Adrenal gland (tissue), 12 donors: ENCODE measurements around the gene JSRP1. TPM values are rescaled to one million over a fixed set of nuclear protein-coding genes. Genes with fewer than 3 reads are reported as not detected.
A peak's percentile ranks its signal among the peaks of the same experiment; 100 is the strongest.

Source experiments
- DNase-seq, 7 donors: peaks; one replicate each; pipeline ENCODE4 v3.0.0-alpha.2; 2019 to 2020
- H3K27ac ChIP-seq, 5 donors: fragments of 200-600 bp; sonication (generic) in 4 of 5; 1 replicate in 3 of 5; 2 replicates in 2 of 5; pipeline versions ENCODE4 v1.5.1 to v1.8.0; 2016 to 2020; ENCODE audit warnings: mild to moderate bottlenecking in 1 of 5
- H3K27me3 ChIP-seq: fragments of 200-600 bp; 2 replicates; pipeline ENCODE4 v1.8.0; 2021
- H3K36me3 ChIP-seq, 2 donors: fragments of 200-600 bp; replicated peaks in 1 of 2; 1 replicate in 1 of 2; 2 replicates in 1 of 2; pipeline versions ENCODE4 v1.5.1 to v1.8.0; 2018 to 2022
- H3K4me1 ChIP-seq, 2 donors: fragments of 200-600 bp; replicated peaks in 1 of 2; 1 replicate in 1 of 2; 2 replicates in 1 of 2; pipeline versions ENCODE4 v1.5.1 to v1.8.0; 2018 to 2021
- H3K4me3 ChIP-seq, 4 donors: fragments of 200-600 bp; sonication (generic) in 3 of 4; one replicate each; pipeline ENCODE4 v1.5.1; 2016 to 2018
- H3K9me3 ChIP-seq, 3 donors: fragments of 200-600 bp; sonication (generic) in 1 of 3; replicated peaks in 1 of 3; 1 replicate in 2 of 3; 2 replicates in 1 of 3; pipeline versions ENCODE4 v1.5.1 to v1.8.0; 2016 to 2021
- CTCF ChIP-seq, 6 experiments: fragments of 450-650 bp in 4 of 6; fragments of 200-600 bp in 2 of 6; sonication (generic) in 1 of 6; IDR thresholded peaks; 1 replicate in 5 of 6; 2 replicates in 1 of 6; pipeline versions ENCODE4 v1.5.1 to v1.8.0; 2016 to 2021; ENCODE audit warnings: antibody characterized with exemption in 6 of 6, mild to moderate bottlenecking in 2 of 6, moderate library complexity in 1 of 6
- POLR2A ChIP-seq, 2 donors: fragments of 450-650 bp; IDR thresholded peaks; one replicate each; pipeline ENCODE4 v1.6.1; 2017; ENCODE audit warnings: antibody characterized with exemption in 2 of 2, mild to moderate bottlenecking in 2 of 2, moderate library complexity in 1 of 2
- WGBS, 4 donors: extraction: QIAGEN DNeasy Blood & Tissue Kit in 2 of 4; methylation state at CpG; one replicate each; pipeline versions ENCODE4 v1.1.5 to v1.1.7; 2013 to 2017; 5-methylcytosine and 5-hydroxymethylcytosine counted together
- intact Hi-C, 2 donors: fragments of 100-400 bp; cut with DNase I; formaldehyde crosslinking; loops; one replicate each; pipeline versions ENCODE4 v1.14.1 to v1.15.0; 2022 to 2023
- polyA plus RNA-seq, 3 donors: library from polyadenylated mRNA; stranded (reverse); fragments of 200-250 nt in 2 of 3; fragments of 350-450 nt in 1 of 3; fragmentation: Illumina TruSeq in 1 of 3; extraction: RNeasy Lipid Tissue Mini Kit (QIAGEN cat#74804) in 1 of 3; gene quantifications; one replicate each; pipeline ENCODE4 v1.2.3, GENCODE V29; 2013 to 2014
- total RNA-seq, 9 donors: library from RNA; depleted of rRNA in 4 of 9; stranded (reverse); fragments of >200 nt in 4 of 9; fragments of 120-200 nt in 1 of 9; fragmentation: NEBNext Ultra II Directional in 1 of 9; extraction: Animal tissue kit (Norgen Biotek cat#: 25700) in 1 of 9; gene quantifications; one replicate each; pipeline versions ENCODE4 v1.1.0 to v1.2.4, GENCODE V29; 2013 to 2023
- donor health status: healthy with polysubstance abuse.
- donor health status: Bipolar disorder and iron deficiency.
- donor health status: DM: yes; HTN: yes; CAD: no.
- donor health status: DM: no; HTN: no; CAD: no.
- donor health status: DM: no; HTN: no; CAD: no.
- donor health status: DM: yes; HTN: yes; CAD: no.

JSRP1 gene
- total and polyA plus RNA-seq, 12 donors, result 0.54 to 1.2 (median 0.83) TPM; not detected in 6

- whole genome bisulfite sequencing, 4 donors, result 10 to 15% (median 12%) methylated on average over 14 to 77 of the region's 77 CpGs
- Histone ChIP-seq H3K4me1 (peaks cover 0 to 41% of the 10 kb centered on the region in 2 donors), H3K27me3 (peaks cover 46% of the 10 kb centered on the region), H3K9me3 (no peaks in the 10 kb centered on the region), H3K4me3 (no peak overlapping the region), H3K27ac (no peak overlapping the region), H3K36me3 (no peaks in the 10 kb centered on the region)
- DNase-seq, result peak in 1 of 7 donors; percentile 20
- TF ChIP-seq POLR2A (IDR thresholded peaks at IDR 0.05) (no peak), CTCF (IDR thresholded peaks at IDR 0.05) (no peak)
- intact Hi-C loops, result no loop called here
These were observed 2.8 kb downstream of the JSRP1 start for GRCh38 chr19:2253106-2254063.

GRCh38 chr19:2252797-2253105, 3.5 kb downstream of the JSRP1 start:
- peak in 1 of 7 donors; percentile 21 for DNase-seq
- WGBS, 4 donors, result 10 to 23% (median 11%) methylated on average over 6 to 18 of the region's 18 CpGs; no CpG with 5 or more reads in 1 of the 4 donors
- intact Hi-C loops, result no loop called here
- no peak for TF ChIP-seq POLR2A (IDR thresholded peaks at IDR 0.05)
- Histone ChIP-seq H3K36me3 (peaks cover 0 to under 1% of the 10 kb centered on the region in 2 donors), H3K27me3 (peaks cover 46% of the 10 kb centered on the region), H3K9me3 (no peaks in the 10 kb centered on the region), H3K27ac (no peak overlapping the region), H3K4me1 (peaks cover 0 to 41% of the 10 kb centered on the region in 2 donors), H3K4me3 (no peak overlapping the region)

- Histone ChIP-seq H3K27ac (no peak overlapping the region), H3K27me3 (peaks cover 46% of the 10 kb centered on the region), H3K4me1 (peaks cover 0 to 41% of the 10 kb centered on the region in 2 donors), H3K36me3 (peaks cover 0 to 6% of the 10 kb centered on the region in 2 donors), H3K4me3 (no peak overlapping the region), H3K9me3 (no peaks in the 10 kb centered on the region)
- TF ChIP-seq POLR2A (IDR thresholded peaks at IDR 0.05), result no peak
- no peak for TF ChIP-seq CTCF (IDR thresholded peaks at IDR 0.05)
- intact Hi-C loops, result no loop called here
- WGBS, 4 donors, result 12 to 21% (median 18%) methylated on average over 32 to 74 of the region's 74 CpGs
- no peak for DNase-seq
These were observed 4.0 kb downstream of the JSRP1 start for GRCh38 chr19:2252055-2252796.

GRCh38 chr19:2251106-2252054, 4.8 kb downstream of the JSRP1 start:
- TF ChIP-seq POLR2A (IDR thresholded peaks at IDR 0.05), result no peak
- no peak for TF ChIP-seq CTCF (IDR thresholded peaks at IDR 0.05)
- Histone ChIP-seq H3K27ac (no peak overlapping the region), H3K9me3 (no peaks in the 10 kb centered on the region), H3K4me1 (peaks cover 0 to 41% of the 10 kb centered on the region in 2 donors), H3K4me3 (no peak overlapping the region), H3K27me3 (peaks cover 46% of the 10 kb centered on the region), H3K36me3 (peaks cover 0 to 15% of the 10 kb centered on the region in 2 donors)
- whole genome bisulfite sequencing, 4 donors, result 6 to 10% (median 8%) methylated on average over 13 to 125 of the region's 125 CpGs
- intact Hi-C loops, result no loop called here
- DNase-seq, result no peak
